MCF 10A (cell line): ENCODE measurements around the gene FANCC. TPM values are rescaled to one million over a fixed set of nuclear protein-coding genes. Genes with fewer than 3 reads are reported as not detected.

ENCODE experiments used
- BruUV-seq: library from RNA; stranded (reverse); fragments of 400-500 nt; replicated peaks from 2 replicates; lab custom pipeline; 2021; lab: Mats Ljungman, UMichigan
- CTCF ChIA-PET: fragments of 300-600 bp; sonication (Branson Sonifier 250); formaldehyde crosslinking; extraction: SDS; loops from one replicate; lab custom pipeline; 2021; ENCODE audit warnings: antibody characterized with exemption, inconsistent platforms; lab: Yijun Ruan, JAX
- POLR2A ChIA-PET: fragments of 300-600, 350-650 bp; sonication (Branson Sonifier 250); formaldehyde crosslinking; extraction: SDS; loops from one replicate; lab custom pipeline; 2020; ENCODE audit warnings: antibody characterized with exemption, inconsistent platforms; lab: Yijun Ruan, JAX
- DNase-seq: peaks from one replicate; pipeline ENCODE4 v3.0.0-alpha.2; 2018; ENCODE audit not compliant: unreplicated experiment
- H3K27ac Mint-ChIP-seq: one replicate; pipeline ENCODE4 v1.8.0; 2022; ENCODE audit warnings: mild to moderate bottlenecking, low read depth, mixed read lengths; ENCODE audit not compliant: unreplicated experiment
- H3K27me3 Mint-ChIP-seq: one replicate; pipeline ENCODE4 v1.8.0; 2022; ENCODE audit warnings: mixed read lengths; ENCODE audit not compliant: insufficient read depth, unreplicated experiment
- H3K36me3 Mint-ChIP-seq: one replicate; pipeline ENCODE4 v1.8.0; 2022; ENCODE audit warnings: mild to moderate bottlenecking, moderate library complexity, mixed read lengths; ENCODE audit not compliant: insufficient read depth, unreplicated experiment
- H3K4me1 Mint-ChIP-seq: one replicate; pipeline ENCODE4 v1.8.0; 2022; ENCODE audit warnings: mixed read lengths; ENCODE audit not compliant: insufficient read depth, unreplicated experiment
- H3K4me3 Mint-ChIP-seq: one replicate; pipeline ENCODE4 v1.8.0; 2022; ENCODE audit warnings: mild to moderate bottlenecking, moderate library complexity, mixed read lengths; ENCODE audit not compliant: unreplicated experiment
- H3K9me3 Mint-ChIP-seq: one replicate; pipeline ENCODE4 v1.8.0; 2022; ENCODE audit warnings: mixed read lengths; ENCODE audit not compliant: unreplicated experiment
- intact Hi-C: fragments of 100-400 bp; cut with micrococcal nuclease; formaldehyde crosslinking; loops from 2 replicates; pipeline ENCODE4 v1.14.1; 2022
- total RNA-seq: library from RNA; stranded (reverse); gene quantifications from 2 replicates; pipeline ENCODE4 v1.2.3, GENCODE V29; 2022
- TF ChIP-seq, protein P1 (sequence below): fragments of 200-600 bp; IDR thresholded peaks from one replicate; pipeline ENCODE4 v1.8.0; 2022; ENCODE audit warnings: antibody characterized with exemption, mild to moderate bottlenecking; ENCODE audit not compliant: unreplicated experiment

The FANCC gene
- total RNA-seq, 1 experiment from 2014 or later: 12.1 TPM

DNA sequence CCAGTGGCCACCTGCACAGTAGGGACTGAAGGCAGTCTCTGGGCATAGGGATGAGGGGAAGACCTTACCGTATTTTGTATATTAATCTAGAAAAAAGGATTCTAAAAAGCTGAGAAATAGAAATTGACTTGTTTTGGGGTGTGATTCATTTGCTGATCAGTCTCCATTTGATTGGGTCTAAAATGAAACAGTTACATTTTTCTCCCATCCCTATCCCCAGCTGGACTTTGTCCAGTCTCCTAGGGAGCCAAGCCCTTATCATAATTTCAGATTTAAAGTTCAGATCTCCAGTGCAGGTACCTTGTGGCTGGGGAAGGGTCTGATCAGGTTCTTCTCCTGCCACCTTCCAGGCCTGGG lies 240.8 kb downstream of the FANCC start:
- Mint-ChIP-seq H3K27me3 (no peaks in the 10 kb centered on the region), H3K36me3 (peaks cover 90% of the 10 kb centered on the region), H3K27ac (no peak overlapping the region), H3K9me3 (no peaks in the 10 kb centered on the region), H3K4me3 (no peak overlapping the region), H3K4me1 (peaks cover 5% of the 10 kb centered on the region)
- ChIA-PET POLR2A (no interaction called here), CTCF (no interaction called here)
- DNase-seq: no peak
- TF ChIP-seq, protein P1, sequence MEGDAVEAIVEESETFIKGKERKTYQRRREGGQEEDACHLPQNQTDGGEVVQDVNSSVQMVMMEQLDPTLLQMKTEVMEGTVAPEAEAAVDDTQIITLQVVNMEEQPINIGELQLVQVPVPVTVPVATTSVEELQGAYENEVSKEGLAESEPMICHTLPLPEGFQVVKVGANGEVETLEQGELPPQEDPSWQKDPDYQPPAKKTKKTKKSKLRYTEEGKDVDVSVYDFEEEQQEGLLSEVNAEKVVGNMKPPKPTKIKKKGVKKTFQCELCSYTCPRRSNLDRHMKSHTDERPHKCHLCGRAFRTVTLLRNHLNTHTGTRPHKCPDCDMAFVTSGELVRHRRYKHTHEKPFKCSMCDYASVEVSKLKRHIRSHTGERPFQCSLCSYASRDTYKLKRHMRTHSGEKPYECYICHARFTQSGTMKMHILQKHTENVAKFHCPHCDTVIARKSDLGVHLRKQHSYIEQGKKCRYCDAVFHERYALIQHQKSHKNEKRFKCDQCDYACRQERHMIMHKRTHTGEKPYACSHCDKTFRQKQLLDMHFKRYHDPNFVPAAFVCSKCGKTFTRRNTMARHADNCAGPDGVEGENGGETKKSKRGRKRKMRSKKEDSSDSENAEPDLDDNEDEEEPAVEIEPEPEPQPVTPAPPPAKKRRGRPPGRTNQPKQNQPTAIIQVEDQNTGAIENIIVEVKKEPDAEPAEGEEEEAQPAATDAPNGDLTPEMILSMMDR: no peak
- intact Hi-C loops: no loop called here
- no TSS peak for BruUV-seq

DNA sequence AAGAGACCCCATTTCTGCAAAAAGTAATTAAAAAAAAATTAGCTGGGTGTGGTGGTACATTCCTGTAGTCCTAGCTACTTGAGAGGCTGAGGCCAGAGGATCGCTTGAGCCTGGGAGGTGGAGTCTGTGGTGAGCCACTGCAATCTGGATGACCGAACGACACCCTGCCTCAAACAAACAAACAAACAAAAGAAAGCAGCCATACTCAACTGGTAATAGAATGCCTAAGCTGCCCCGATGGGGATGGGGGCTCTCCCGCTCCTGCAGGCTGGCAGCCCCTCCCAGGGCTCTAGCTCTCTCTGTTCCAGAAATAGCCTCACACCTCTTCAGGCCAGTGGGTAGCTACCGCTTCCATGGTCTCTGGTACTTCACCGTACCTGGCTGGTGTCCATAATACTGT lies 241.8 kb downstream of the FANCC start:
- no TSS peak for BruUV-seq
- peaks cover 5% of the 10 kb centered on the region for H3K4me1 Mint-ChIP-seq
- TF ChIP-seq, protein P1: no peak
- no peaks in the 10 kb centered on the region for H3K27me3 Mint-ChIP-seq
- peaks cover 89% of the 10 kb centered on the region for H3K36me3 Mint-ChIP-seq
- intact Hi-C loops: no loop called here
- H3K27ac Mint-ChIP-seq: no peak overlapping the region
- no peak overlapping the region for H3K4me3 Mint-ChIP-seq
- ChIA-PET POLR2A (interaction anchor here (0.6 to 1.6 kb wide), 5 partner anchors 18 to 59 kb away, joined by 3 to 6 read pairs (median 3); no protein-coding TSS in a partner anchor), CTCF (interaction anchor here (0.9 kb wide), 1 partner anchor 13 kb away, joined by 3 read pairs; no protein-coding TSS in a partner anchor)
- DNase-seq: no peak
- no peaks in the 10 kb centered on the region for H3K9me3 Mint-ChIP-seq

DNA sequence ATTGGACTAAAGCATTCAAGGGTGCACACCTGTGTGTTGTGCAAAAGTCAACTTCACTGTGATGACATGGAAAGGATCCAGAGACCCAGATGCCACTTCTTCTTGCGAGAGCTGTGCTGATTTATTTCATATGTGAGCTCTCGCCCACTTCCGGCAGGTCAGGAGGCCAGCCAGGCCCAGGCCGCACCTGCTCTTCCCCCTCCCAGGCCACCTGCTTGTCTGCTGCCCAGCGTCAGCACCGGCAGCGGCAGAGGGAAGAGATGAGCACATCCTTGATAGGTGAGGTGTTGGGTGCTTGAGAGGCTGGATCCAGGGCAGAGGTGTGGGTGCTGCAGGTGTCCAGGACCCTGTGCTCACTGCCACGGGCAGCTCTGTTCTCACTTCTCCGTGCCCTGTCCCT lies 242.9 kb downstream of the FANCC start:
- BruUV-seq: no TSS peak
- POLR2A ChIA-PET: interaction anchor here (1.1 to 1.6 kb wide), 3 partner anchors 21 to 56 kb away, joined by 3 to 6 read pairs (median 3); no protein-coding TSS in a partner anchor
- H3K4me3 Mint-ChIP-seq: no peak overlapping the region
- H3K27me3 Mint-ChIP-seq: no peaks in the 10 kb centered on the region
- H3K36me3 Mint-ChIP-seq: peaks cover 89% of the 10 kb centered on the region
- intact Hi-C loops: no loop called here
- peaks cover 5% of the 10 kb centered on the region for H3K4me1 Mint-ChIP-seq
- no peak for DNase-seq
- CTCF ChIA-PET: interaction anchor here (0.9 kb wide), 1 partner anchor 12 kb away, joined by 3 read pairs; no protein-coding TSS in a partner anchor
- TF ChIP-seq, protein P1: no peak
- H3K27ac Mint-ChIP-seq: peak overlapping the region; percentile 66
- no peaks in the 10 kb centered on the region for H3K9me3 Mint-ChIP-seq

DNA sequence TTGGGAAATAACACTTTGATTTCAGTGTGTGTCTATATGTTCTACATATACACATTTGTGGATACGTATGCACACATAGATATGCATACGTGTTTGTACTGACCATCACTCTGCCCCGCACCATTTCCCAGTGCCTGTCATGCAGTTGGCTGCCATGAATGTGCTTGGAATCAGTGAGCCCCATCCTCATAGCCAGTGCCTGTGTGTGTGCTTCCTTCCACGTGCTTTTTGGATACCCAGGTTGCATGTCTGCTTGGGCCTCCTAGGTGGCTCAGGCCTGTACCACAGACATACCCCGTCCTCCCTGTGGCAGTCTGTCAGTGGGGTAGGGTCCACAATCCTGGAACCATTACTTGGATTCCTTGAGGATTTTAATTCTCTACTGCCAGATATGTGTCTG lies 243.6 kb downstream of the FANCC start:
- BruUV-seq: no TSS peak

More for the DNA sequence above, 243.6 kb downstream of the FANCC start:
- Mint-ChIP-seq H3K4me3 (no peak overlapping the region), H3K9me3 (no peaks in the 10 kb centered on the region), H3K36me3 (peaks cover 89% of the 10 kb centered on the region), H3K27ac (no peak overlapping the region), H3K4me1 (peaks cover 5% of the 10 kb centered on the region), H3K27me3 (no peaks in the 10 kb centered on the region)
- TF ChIP-seq, protein P1: no peak
- POLR2A ChIA-PET: interaction anchor here (1.2 kb wide), 1 partner anchor 20 kb away, joined by 3 read pairs; no protein-coding TSS in a partner anchor
- intact Hi-C loops: loop anchor here (1.0 kb wide), 1 partner anchor 291 kb away; no protein-coding TSS in a partner anchor
- no peak for DNase-seq
- CTCF ChIA-PET: no interaction called here
